ENCODE measurements around the gene DKKL1. TPM values are rescaled to one million over a fixed set of nuclear protein-coding genes. Genes with fewer than 3 reads are reported as not detected.

The DKKL1 gene
- total RNA-seq, 4 donors from 2014 or later = 2.6 TPM; not detected in 3

DNA sequence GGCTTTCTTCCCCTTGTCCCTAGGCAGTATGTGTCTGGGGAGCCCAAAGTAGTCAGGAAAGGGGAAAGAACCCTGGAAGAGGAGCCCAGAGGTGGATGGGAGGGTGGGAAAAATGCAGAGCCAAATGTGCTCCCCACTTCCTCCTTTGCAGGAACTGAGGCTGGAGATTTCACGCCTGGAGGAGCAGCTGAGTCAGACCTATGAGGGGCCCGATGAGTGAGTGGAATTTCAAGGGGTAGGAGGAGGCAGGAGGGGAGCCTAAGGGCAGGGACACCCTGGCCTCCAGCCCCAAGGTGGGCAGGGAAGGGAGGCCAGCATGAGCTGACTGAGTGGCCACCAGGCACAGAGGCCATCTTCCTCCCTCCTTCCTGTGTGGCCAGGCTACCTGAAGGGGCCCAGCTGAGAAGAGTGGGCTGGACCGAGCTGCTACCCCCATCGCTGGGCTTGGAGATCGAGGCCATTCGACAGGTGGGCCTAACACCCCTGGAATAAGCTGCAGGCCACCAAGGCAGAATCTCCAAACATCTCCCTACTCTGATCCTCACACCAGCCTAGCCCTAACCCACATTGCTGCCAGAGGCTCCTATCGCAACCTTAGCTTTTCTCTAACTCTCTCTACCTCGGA is 45.3 kb downstream of the DKKL1 start:
- TF ChIP-seq, protein P1, sequence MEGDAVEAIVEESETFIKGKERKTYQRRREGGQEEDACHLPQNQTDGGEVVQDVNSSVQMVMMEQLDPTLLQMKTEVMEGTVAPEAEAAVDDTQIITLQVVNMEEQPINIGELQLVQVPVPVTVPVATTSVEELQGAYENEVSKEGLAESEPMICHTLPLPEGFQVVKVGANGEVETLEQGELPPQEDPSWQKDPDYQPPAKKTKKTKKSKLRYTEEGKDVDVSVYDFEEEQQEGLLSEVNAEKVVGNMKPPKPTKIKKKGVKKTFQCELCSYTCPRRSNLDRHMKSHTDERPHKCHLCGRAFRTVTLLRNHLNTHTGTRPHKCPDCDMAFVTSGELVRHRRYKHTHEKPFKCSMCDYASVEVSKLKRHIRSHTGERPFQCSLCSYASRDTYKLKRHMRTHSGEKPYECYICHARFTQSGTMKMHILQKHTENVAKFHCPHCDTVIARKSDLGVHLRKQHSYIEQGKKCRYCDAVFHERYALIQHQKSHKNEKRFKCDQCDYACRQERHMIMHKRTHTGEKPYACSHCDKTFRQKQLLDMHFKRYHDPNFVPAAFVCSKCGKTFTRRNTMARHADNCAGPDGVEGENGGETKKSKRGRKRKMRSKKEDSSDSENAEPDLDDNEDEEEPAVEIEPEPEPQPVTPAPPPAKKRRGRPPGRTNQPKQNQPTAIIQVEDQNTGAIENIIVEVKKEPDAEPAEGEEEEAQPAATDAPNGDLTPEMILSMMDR (IDR thresholded peaks at IDR 0.05; ENCODE audit: low read depth) = no peak

DNA sequence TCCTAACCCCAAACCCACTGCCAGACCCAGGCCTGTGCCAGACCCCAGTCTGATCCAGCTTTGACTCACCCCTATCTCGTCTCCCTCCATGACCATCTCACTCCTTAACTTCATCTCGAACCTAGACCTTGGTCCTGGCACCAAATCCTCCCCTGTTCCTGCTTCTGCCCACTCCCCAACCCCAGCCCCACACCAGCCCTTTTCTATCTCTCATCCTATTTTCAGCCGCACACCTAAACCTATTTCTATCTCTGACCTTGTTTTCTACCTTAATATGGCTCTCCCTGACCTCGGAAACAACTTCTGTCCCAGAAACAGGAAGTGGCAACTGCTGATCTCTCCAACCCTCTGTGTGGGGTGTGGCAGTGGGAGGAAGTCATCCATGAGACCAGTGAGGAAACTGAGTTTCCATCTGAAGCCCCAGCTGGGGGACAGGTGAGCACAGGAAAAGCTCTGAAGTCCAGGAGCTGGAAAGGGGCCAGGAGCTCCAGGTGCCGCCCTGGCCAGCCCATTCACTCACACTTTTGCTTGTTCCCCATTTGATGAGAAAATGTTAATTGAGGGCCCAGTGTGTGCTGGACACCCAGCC is 45.9 kb downstream of the DKKL1 start:
- TF ChIP-seq, protein P1 (IDR thresholded peaks at IDR 0.05; ENCODE audit: low read depth) = no peak

DNA sequence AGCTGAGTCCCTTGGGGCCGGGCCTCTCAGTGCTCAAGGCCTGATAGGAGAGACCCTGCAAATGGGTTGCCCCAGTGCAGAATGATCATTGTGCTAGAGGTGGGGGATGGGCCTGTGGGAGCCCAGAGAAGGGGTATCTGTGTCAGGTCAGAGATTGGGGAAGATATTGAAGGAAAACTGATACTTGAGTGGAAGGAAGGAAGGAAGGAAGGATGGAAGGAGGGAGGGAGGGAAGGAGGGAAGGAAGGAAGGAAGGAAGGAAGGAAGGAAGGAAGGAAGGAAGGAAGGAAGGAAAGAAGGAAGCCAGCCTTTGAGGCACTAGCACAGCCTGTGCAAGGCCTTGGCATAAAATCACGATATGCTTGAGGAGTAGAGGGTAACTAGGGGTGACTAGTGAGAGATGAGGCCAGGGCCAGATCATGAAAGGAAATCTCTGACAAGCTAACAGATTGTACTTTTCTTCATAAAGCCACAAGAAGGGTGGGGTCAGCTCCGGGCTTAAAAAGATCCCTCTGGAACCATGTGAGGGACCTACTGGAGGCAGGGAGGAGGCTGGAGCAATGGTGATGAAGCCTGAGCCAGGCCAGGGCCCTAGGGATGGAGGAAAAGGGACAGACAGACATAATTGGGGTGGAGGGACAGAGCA is 48.1 kb downstream of the DKKL1 start:
- TF ChIP-seq, protein P1 (IDR thresholded peaks at IDR 0.05; ENCODE audit: low read depth) = no peak

DNA sequence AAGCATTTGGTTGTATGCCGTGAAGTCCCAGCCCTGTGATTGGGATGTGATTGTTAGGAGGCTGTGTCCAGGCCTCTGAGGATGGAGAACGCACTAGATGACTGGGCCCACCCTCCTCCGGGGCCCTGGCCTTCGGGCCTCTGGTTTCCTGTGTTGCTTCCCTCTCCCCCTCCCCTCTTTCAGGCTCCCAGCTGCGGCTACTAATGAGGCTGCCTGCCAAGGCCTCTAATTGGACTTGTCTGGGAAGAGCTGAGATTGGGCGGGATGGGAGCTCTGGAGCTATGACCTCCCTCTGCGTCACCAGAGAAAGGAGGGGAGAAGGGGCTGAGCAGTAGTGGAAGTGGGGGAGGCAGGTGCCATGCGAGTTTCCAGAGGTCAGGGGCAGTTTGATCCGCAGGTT is 49.7 kb downstream of the DKKL1 start:
- TF ChIP-seq, protein P1 (IDR thresholded peaks at IDR 0.05; ENCODE audit: low read depth) = no peak

DNA sequence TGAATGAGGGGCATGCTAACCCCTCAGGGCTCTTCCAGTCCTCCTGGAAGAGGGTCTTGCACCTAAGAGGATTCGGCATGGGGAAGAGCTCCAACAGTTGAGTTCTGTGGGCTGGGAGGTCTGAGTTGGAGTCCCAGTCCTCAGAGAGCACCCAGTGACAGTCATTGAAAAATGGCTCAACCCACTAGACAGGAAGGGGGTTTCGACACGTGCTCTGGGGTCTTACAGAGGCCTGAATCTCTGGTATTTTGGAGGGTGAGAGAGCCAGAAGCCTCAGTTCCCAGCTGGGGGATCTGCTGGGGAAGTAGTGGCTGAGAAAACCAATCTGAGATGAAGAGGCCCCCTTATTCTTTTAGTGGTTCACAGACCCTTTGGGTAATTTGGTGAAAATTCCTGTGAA is 50.6 kb downstream of the DKKL1 start:
- TF ChIP-seq, protein P1 (IDR thresholded peaks at IDR 0.05; ENCODE audit: low read depth) = no peak

DNA sequence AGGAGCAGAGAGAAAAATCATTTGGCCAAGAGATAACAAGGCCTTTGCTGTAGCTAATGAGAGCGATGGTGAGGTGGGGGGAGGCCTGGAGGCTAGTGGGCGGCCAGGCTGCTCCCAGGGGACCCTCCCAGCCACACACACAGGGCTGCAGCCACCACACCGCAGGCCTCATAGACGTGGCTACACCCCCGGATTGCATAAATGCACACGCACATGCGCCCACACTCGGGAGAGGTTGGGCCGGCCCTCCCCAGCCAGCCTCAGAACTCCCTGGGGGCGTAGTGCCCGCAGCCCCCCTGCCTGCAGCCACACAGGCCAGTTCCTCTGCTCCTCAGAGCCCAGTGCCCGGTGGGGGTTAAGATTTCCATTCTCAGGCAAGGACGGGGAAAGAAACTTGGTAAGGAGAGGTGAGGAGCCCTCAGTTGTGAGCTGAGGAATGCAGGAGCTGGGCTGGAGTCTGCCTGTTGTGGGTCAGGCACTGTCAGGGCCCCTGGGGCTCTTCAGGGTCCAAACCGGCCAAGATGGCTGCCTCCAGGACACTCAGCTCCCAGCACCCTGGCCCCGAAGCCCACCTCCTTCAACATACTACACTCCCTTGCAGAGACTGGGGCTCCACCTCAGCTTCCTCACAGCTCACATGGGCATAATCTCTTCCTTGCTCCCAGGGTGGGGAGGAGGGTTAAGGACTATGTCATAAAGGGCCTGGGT is 51.6 kb downstream of the DKKL1 start:
- TF ChIP-seq, protein P1 (IDR thresholded peaks at IDR 0.05; ENCODE audit: low read depth) = no peak

DNA sequence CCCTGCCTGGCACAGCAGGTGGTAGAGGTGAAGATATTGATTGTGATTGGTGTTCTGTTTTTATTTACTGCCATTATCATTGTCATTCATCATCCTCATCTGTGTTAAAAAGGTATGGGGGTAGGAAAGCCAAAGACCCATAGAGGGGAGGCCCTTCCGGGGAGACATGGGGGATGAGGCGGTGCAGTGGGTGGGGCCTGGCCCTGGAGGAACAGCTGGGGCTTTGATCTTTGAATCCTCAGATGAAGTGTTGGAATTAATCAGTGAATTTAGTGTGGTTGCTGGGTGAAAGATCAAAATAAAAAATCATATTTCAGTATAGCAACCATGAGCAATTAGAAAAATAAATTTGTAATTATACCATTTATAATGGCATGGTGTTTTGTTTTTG is 52.1 kb downstream of the DKKL1 start:
- TF ChIP-seq, protein P1 (IDR thresholded peaks at IDR 0.05; ENCODE audit: low read depth) = no peak
